HG03025 (cell line): ENCODE results near the gene PDZD2.

Source experiments
- ATAC-seq: cut with Tn5 transposase; IDR thresholded peaks from one replicate; pipeline ENCODE4 v1.9.1; 2021; ENCODE audit warnings: mild to moderate bottlenecking, moderate library complexity; ENCODE audit not compliant: unreplicated experiment, low FRiP score

The PDZD2 gene

GRCh38 chr5:31901807-31902530 lies 263.0 kb downstream of the PDZD2 start:
- ATAC-seq: no peak

GRCh38 chr5:31908396-31908795 lies 269.5 kb downstream of the PDZD2 start:
- ATAC-seq: no peak

GRCh38 chr5:31909073-31909472 lies 270.1 kb downstream of the PDZD2 start:
- no peak for ATAC-seq

- ATAC-seq: no peak
Measured at GRCh38 chr5:31911291-31912265, 272.6 kb downstream of the PDZD2 start.

- ATAC-seq: no peak
Measured at GRCh38 chr5:31913808-31914207, 274.9 kb downstream of the PDZD2 start.

GRCh38 chr5:31916327-31916726 lies 277.4 kb downstream of the PDZD2 start:
- no peak for ATAC-seq

- ATAC-seq: no peak
Measured at GRCh38 chr5:31918739-31919138, 279.8 kb downstream of the PDZD2 start.

GRCh38 chr5:31921852-31922305 lies 282.9 kb downstream of the PDZD2 start:
- no peak for ATAC-seq

- no peak for ATAC-seq
Measured at GRCh38 chr5:31924005-31924404, 285.1 kb downstream of the PDZD2 start.

GRCh38 chr5:31931874-31932273 lies 292.9 kb downstream of the PDZD2 start:
- no peak for ATAC-seq

GRCh38 chr5:31934156-31934555 lies 295.2 kb downstream of the PDZD2 start:
- no peak for ATAC-seq

GRCh38 chr5:31935496-31936369 lies 296.8 kb downstream of the PDZD2 start:
- ATAC-seq: no peak

- ATAC-seq: no peak
Measured at GRCh38 chr5:31936683-31937082, 297.8 kb downstream of the PDZD2 start.

GRCh38 chr5:31937226-31937625 lies 298.3 kb downstream of the PDZD2 start:
- no peak for ATAC-seq

GRCh38 chr5:31937703-31938102 lies 298.8 kb downstream of the PDZD2 start:
- no peak for ATAC-seq

- no peak for ATAC-seq
Measured at GRCh38 chr5:31939151-31939550, 300.2 kb downstream of the PDZD2 start.

- ATAC-seq: no peak
Measured at GRCh38 chr5:31941151-31941755, 302.3 kb downstream of the PDZD2 start.

- no peak for ATAC-seq
Measured at GRCh38 chr5:31942546-31942945, 303.6 kb downstream of the PDZD2 start.

GRCh38 chr5:31944684-31945445 lies 305.9 kb downstream of the PDZD2 start:
- ATAC-seq: no peak
